ENCODE results near the gene LYPLAL1.

DNA sequence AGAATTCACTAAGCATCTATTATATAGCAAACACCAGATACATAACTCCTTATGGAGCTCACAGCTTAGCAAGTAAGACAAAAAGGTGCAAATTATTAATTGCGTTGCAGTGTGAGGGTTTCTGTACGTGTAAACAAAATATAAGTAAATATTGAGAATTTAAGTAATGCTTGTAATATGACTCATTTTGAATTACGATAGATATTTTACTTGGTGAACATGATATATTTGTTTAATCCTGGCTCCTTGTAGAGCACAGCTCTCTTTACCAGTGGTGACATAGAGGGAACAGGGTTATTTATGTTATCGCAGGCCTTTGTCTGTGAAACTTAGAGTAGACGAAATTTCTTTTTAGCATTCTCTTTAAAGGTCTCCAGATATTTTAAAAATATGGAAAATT, 36.4 kb downstream of the LYPLAL1 start:
- TF ChIP-seq, protein P1, sequence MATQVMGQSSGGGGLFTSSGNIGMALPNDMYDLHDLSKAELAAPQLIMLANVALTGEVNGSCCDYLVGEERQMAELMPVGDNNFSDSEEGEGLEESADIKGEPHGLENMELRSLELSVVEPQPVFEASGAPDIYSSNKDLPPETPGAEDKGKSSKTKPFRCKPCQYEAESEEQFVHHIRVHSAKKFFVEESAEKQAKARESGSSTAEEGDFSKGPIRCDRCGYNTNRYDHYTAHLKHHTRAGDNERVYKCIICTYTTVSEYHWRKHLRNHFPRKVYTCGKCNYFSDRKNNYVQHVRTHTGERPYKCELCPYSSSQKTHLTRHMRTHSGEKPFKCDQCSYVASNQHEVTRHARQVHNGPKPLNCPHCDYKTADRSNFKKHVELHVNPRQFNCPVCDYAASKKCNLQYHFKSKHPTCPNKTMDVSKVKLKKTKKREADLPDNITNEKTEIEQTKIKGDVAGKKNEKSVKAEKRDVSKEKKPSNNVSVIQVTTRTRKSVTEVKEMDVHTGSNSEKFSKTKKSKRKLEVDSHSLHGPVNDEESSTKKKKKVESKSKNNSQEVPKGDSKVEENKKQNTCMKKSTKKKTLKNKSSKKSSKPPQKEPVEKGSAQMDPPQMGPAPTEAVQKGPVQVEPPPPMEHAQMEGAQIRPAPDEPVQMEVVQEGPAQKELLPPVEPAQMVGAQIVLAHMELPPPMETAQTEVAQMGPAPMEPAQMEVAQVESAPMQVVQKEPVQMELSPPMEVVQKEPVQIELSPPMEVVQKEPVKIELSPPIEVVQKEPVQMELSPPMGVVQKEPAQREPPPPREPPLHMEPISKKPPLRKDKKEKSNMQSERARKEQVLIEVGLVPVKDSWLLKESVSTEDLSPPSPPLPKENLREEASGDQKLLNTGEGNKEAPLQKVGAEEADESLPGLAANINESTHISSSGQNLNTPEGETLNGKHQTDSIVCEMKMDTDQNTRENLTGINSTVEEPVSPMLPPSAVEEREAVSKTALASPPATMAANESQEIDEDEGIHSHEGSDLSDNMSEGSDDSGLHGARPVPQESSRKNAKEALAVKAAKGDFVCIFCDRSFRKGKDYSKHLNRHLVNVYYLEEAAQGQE (IDR thresholded peaks at IDR 0.05; ENCODE audit: low read depth), result no peak
- TF ChIP-seq EZH2 (IDR thresholded peaks at IDR 0.05), result no peak
- TF ChIP-seq ZNF274 (IDR thresholded peaks at IDR 0.05; ENCODE audit: low read depth, low read length), result no peak
- TF ChIP-seq POLR2A (IDR thresholded peaks at IDR 0.05; ENCODE audit: borderline replicate concordance, extremely low read depth, insufficient read depth, insufficient read length), result no peak
- TF ChIP-seq, protein P2, sequence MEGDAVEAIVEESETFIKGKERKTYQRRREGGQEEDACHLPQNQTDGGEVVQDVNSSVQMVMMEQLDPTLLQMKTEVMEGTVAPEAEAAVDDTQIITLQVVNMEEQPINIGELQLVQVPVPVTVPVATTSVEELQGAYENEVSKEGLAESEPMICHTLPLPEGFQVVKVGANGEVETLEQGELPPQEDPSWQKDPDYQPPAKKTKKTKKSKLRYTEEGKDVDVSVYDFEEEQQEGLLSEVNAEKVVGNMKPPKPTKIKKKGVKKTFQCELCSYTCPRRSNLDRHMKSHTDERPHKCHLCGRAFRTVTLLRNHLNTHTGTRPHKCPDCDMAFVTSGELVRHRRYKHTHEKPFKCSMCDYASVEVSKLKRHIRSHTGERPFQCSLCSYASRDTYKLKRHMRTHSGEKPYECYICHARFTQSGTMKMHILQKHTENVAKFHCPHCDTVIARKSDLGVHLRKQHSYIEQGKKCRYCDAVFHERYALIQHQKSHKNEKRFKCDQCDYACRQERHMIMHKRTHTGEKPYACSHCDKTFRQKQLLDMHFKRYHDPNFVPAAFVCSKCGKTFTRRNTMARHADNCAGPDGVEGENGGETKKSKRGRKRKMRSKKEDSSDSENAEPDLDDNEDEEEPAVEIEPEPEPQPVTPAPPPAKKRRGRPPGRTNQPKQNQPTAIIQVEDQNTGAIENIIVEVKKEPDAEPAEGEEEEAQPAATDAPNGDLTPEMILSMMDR (IDR thresholded peaks at IDR 0.05 in 2 of 3, conservative IDR thresholded peaks at IDR 0.05 in 1 of 3; ENCODE audit: borderline replicate concordance in 1 of 3, insufficient read depth in 1 of 3, low read depth in 2 of 3, low read length in 2 of 3), result no peak
